ENCODE results near the gene ARHGAP22. TPM values are rescaled to one million over a fixed set of nuclear protein-coding genes. Genes with fewer than 3 reads are reported as not detected.

ARHGAP22 gene
- total RNA-seq, 2 experiments from 2014 or later: not detected

DNA sequence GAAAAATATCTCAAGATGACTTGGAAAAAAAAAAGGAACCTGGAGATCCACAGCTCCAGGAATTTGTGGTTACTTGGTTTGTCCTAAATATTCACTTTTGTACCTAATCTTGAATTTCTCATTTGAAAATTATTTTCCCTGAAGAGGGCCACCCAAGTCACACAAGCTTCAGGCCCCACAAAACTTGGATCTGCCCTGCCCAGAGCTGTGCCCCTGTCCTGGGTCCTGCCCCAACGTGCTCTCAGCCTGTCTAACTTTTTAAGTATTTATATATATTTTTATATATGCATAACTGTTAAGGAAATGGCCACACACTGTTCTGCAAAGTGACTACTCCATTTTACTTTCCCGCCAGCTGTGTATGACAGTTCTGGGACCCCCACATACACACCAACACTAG lies 123.5 kb downstream of the ARHGAP22 start:
- no peak overlapping the region for H3K27ac ChIP-seq (ENCODE audit: low read depth in 1 of 2, low read length in 2 of 2)
- no peak overlapping the region for H3K27ac Mint-ChIP-seq
- H3K27me3 ChIP-seq (ENCODE audit: control insufficient read depth in 1 of 2, insufficient read depth in 2 of 2, low read length in 2 of 2): no peaks in the 10 kb centered on the region
- H3K9me3 Mint-ChIP-seq: no peaks in the 10 kb centered on the region
- POLR2A ChIA-PET: no interaction called here
- H3K4me3 ChIP-seq (ENCODE audit: low read length): no peak overlapping the region
- H3K4me3 Mint-ChIP-seq: no peak overlapping the region
- TF ChIP-seq, protein P1, sequence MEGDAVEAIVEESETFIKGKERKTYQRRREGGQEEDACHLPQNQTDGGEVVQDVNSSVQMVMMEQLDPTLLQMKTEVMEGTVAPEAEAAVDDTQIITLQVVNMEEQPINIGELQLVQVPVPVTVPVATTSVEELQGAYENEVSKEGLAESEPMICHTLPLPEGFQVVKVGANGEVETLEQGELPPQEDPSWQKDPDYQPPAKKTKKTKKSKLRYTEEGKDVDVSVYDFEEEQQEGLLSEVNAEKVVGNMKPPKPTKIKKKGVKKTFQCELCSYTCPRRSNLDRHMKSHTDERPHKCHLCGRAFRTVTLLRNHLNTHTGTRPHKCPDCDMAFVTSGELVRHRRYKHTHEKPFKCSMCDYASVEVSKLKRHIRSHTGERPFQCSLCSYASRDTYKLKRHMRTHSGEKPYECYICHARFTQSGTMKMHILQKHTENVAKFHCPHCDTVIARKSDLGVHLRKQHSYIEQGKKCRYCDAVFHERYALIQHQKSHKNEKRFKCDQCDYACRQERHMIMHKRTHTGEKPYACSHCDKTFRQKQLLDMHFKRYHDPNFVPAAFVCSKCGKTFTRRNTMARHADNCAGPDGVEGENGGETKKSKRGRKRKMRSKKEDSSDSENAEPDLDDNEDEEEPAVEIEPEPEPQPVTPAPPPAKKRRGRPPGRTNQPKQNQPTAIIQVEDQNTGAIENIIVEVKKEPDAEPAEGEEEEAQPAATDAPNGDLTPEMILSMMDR (IDR thresholded peaks at IDR 0.05): no peak
- intact Hi-C loops (cut with DNase I, micrococcal nuclease): no loop called here
- no peak for DNase-seq
- no peaks in the 10 kb centered on the region for H3K9me3 ChIP-seq (ENCODE audit: control insufficient read depth in 1 of 2, insufficient read depth in 1 of 2, low read length in 2 of 2)
- no peaks in the 10 kb centered on the region for H3K27me3 Mint-ChIP-seq
- H3K36me3 ChIP-seq (ENCODE audit: insufficient read depth, low read length): no peaks in the 10 kb centered on the region
- no peaks in the 10 kb centered on the region for H3K36me3 Mint-ChIP-seq (ENCODE audit: low read depth)
- CTCF ChIA-PET: no interaction called here
- H3K4me1 ChIP-seq (ENCODE audit: insufficient read depth, low read length): no peaks in the 10 kb centered on the region
- ATAC-seq (ENCODE audit: poor library complexity): no peak
- no peaks in the 10 kb centered on the region for H3K4me1 Mint-ChIP-seq (ENCODE audit: low read depth)

DNA sequence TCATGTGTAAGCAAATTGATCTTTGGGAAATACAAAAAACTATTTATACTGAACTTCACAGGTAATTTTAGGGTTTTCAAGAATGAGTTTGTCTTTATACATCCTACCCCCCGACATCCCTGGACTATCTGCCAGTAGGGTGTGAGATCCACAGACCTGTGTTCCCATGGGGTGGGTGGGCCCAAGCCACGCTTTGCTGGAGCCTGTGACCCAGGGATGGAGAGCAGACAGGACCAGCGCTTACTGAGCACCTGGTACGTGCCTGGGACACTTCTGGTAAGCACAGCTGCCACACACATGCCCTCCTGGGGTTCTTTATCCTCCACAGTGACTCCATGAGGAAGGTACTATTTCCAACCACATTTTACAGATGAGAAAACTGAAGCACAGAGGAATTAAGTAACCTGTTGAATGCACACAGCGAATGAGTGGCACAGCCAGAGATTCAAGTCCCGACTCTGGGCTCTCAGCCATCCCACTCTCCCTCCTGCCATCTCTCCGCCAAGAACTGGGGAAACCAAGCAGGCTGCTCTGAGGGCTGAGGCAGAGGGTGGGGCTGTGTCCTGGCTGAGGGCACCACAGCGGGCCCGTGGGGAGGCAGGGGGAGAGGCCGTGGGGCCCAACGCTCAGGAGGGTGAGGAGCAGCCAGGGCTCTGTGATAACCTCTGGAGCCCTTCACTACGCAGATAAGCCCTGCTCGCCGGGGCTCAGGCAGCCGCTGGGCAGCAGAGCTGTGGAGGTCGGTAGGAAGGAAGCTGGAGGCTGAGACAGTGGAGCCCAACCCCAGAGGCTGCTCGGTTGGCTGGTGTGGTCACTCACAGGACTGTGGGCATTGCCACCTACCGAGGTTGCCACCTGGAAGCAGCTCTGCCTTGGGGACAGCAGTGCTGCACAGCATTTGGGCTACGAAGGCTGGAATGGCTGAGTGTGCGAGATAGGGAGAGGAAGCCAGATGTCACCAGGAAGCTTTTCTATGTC lies 124.2 kb downstream of the ARHGAP22 start:
- no peak for ATAC-seq (ENCODE audit: poor library complexity)

DNA sequence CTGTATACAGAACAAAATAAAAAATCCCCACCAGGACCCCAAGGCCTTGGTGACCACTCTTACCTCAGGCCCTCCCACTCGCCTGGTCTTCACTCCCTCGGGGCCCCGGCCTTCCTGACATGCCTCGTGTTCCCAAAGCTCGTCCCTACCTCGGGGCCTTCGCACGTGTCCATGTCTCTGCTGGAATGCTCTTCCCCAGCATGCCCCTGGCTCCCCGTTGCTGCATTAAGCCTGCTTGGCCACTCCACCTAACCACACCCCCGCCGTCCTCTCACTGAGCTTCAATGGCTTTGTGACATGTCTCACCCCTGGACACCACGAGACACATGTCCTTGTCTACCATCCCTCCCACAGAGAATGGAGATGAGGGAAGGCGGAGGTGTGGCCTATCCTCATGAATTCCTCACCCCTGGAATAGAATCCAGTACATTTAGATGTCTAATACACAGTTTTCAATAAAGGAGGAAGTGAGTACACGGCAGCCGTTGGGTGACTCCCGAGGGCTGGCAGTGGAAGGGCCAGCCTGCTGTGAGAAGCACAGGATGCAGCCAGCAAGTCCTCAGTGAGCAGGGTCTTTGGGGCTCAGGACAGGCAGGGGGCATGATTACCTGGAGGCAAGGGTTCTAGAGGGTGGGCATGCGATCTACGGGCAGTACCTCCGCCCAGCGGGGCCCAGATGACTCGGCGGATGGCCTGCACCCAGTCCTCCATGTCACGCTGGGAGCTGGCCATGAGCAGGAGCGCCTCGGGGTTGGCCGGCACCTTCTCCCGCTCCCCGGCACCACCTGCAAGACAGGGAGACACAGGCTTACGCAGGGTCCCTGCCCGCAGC lies 125.7 kb downstream of the ARHGAP22 start:
- Histone ChIP-seq H3K27ac (ENCODE audit: low read depth in 1 of 2, low read length in 2 of 2) (no peak overlapping the region), H3K27me3 (ENCODE audit: control insufficient read depth in 1 of 2, insufficient read depth in 2 of 2, low read length in 2 of 2) (no peaks in the 10 kb centered on the region), H3K4me1 (ENCODE audit: insufficient read depth, low read length) (no peaks in the 10 kb centered on the region), H3K36me3 (ENCODE audit: insufficient read depth, low read length) (no peaks in the 10 kb centered on the region), H3K4me3 (ENCODE audit: low read length) (no peak overlapping the region), H3K9me3 (ENCODE audit: control insufficient read depth in 1 of 2, insufficient read depth in 1 of 2, low read length in 2 of 2) (no peaks in the 10 kb centered on the region)
- ATAC-seq (ENCODE audit: poor library complexity): no peak
- Mint-ChIP-seq H3K4me3 (no peak overlapping the region), H3K9me3 (no peaks in the 10 kb centered on the region), H3K36me3 (ENCODE audit: low read depth) (no peaks in the 10 kb centered on the region), H3K27me3 (no peaks in the 10 kb centered on the region), H3K4me1 (ENCODE audit: low read depth) (no peaks in the 10 kb centered on the region), H3K27ac (no peak overlapping the region)
- intact Hi-C loops (cut with DNase I, micrococcal nuclease): no loop called here
- ChIA-PET POLR2A (no interaction called here), CTCF (no interaction called here)
- DNase-seq: no peak
- TF ChIP-seq, protein P1 (IDR thresholded peaks at IDR 0.05): no peak

More for the DNA sequence above, 124.2 kb downstream of the ARHGAP22 start:
- no peak overlapping the region for H3K4me3 Mint-ChIP-seq
- H3K9me3 Mint-ChIP-seq: no peaks in the 10 kb centered on the region
- DNase-seq: no peak
- H3K36me3 ChIP-seq (ENCODE audit: insufficient read depth, low read length): no peaks in the 10 kb centered on the region
- no peak overlapping the region for H3K27ac ChIP-seq (ENCODE audit: low read depth in 1 of 2, low read length in 2 of 2)
- no peaks in the 10 kb centered on the region for H3K27me3 Mint-ChIP-seq
- H3K4me3 ChIP-seq (ENCODE audit: low read length): no peak overlapping the region
- H3K36me3 Mint-ChIP-seq (ENCODE audit: low read depth): no peaks in the 10 kb centered on the region
- no peaks in the 10 kb centered on the region for H3K4me1 Mint-ChIP-seq (ENCODE audit: low read depth)
- ChIA-PET POLR2A (no interaction called here), CTCF (no interaction called here)
- intact Hi-C loops (cut with DNase I, micrococcal nuclease): no loop called here
- H3K27me3 ChIP-seq (ENCODE audit: control insufficient read depth in 1 of 2, insufficient read depth in 2 of 2, low read length in 2 of 2): no peaks in the 10 kb centered on the region
- TF ChIP-seq, protein P1 (IDR thresholded peaks at IDR 0.05): no peak
- no peaks in the 10 kb centered on the region for H3K9me3 ChIP-seq (ENCODE audit: control insufficient read depth in 1 of 2, insufficient read depth in 1 of 2, low read length in 2 of 2)
- H3K4me1 ChIP-seq (ENCODE audit: insufficient read depth, low read length): no peaks in the 10 kb centered on the region
- H3K27ac Mint-ChIP-seq: no peak overlapping the region
